ENCODE results near the gene KIF13A. TPM values are rescaled to one million over a fixed set of nuclear protein-coding genes. Genes with fewer than 3 reads are reported as not detected.

The KIF13A gene
- total RNA-seq, 1 experiment from 2014 or later = 14.1 TPM

DNA sequence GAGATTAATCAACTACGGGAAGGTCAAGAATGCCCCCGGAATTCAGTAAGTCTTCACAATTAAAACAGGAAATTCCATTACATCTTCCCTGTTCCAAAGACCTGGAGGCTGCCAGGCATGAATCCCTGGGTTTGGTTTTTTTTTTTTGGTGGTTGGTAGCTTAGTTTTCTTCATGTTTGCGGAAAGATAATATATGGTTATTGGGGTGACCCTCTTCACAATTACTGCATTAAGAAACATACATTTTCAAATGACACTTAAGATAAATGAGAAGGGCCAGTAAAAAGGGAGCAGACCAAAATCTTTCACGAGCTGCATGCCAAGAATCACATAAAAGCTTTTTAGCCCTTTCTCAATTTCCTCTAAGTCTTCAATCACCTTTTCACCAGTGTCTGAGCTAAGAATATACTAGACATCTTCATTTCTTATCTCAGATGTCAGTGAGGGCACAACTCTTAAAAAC is 64.0 kb downstream of the KIF13A start:
- intact Hi-C loops (cut with micrococcal nuclease; ENCODE audit: unreplicated experiment) = no loop called here
- Mint-ChIP-seq H3K36me3 (ENCODE audit: insufficient read depth, unreplicated experiment) (no peaks in the 10 kb centered on the region), H3K27me3 (ENCODE audit: unreplicated experiment) (no peaks in the 10 kb centered on the region), H3K27ac (ENCODE audit: unreplicated experiment) (no peak overlapping the region), H3K4me3 (ENCODE audit: low read depth, unreplicated experiment) (no peak overlapping the region), H3K4me1 (ENCODE audit: low read depth, unreplicated experiment) (no peaks in the 10 kb centered on the region), H3K9me3 (ENCODE audit: low read depth, unreplicated experiment) (no peaks in the 10 kb centered on the region)
- CTCF ChIA-PET = no interaction called here
- TF ChIP-seq, protein P1, sequence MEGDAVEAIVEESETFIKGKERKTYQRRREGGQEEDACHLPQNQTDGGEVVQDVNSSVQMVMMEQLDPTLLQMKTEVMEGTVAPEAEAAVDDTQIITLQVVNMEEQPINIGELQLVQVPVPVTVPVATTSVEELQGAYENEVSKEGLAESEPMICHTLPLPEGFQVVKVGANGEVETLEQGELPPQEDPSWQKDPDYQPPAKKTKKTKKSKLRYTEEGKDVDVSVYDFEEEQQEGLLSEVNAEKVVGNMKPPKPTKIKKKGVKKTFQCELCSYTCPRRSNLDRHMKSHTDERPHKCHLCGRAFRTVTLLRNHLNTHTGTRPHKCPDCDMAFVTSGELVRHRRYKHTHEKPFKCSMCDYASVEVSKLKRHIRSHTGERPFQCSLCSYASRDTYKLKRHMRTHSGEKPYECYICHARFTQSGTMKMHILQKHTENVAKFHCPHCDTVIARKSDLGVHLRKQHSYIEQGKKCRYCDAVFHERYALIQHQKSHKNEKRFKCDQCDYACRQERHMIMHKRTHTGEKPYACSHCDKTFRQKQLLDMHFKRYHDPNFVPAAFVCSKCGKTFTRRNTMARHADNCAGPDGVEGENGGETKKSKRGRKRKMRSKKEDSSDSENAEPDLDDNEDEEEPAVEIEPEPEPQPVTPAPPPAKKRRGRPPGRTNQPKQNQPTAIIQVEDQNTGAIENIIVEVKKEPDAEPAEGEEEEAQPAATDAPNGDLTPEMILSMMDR (IDR thresholded peaks at IDR 0.05; ENCODE audit: unreplicated experiment) = no peak
- BruUV-seq (replicated peaks) = no TSS peak
- no peak for DNase-seq

DNA sequence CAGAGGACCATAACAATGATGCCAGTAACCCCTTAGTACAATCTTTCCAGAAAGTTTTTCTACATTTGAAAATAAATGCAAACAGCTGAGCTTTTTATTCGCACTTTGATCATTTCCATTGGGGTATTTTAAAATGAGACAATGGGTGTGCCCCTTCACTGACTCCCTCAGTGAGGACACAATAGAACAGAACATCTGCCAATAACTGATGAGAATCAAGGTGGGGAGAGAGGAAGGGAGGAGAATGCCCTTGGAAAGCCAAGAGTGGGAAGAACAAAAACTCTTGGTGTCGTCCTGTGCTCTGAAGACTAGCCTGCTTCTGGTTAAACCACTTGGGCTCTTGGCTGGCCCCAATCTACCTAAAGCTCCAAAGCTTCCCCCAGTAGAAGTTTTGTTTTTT is 66.0 kb downstream of the KIF13A start:
- H3K9me3 Mint-ChIP-seq (ENCODE audit: low read depth, unreplicated experiment) = no peaks in the 10 kb centered on the region
- no peak overlapping the region for H3K27ac Mint-ChIP-seq (ENCODE audit: unreplicated experiment)
- no peaks in the 10 kb centered on the region for H3K36me3 Mint-ChIP-seq (ENCODE audit: insufficient read depth, unreplicated experiment)
- no peaks in the 10 kb centered on the region for H3K4me1 Mint-ChIP-seq (ENCODE audit: low read depth, unreplicated experiment)
- TF ChIP-seq, protein P1 (IDR thresholded peaks at IDR 0.05; ENCODE audit: unreplicated experiment) = no peak
- CTCF ChIA-PET = no interaction called here
- no peak for DNase-seq
- no TSS peak for BruUV-seq (replicated peaks)
- H3K4me3 Mint-ChIP-seq (ENCODE audit: low read depth, unreplicated experiment) = no peak overlapping the region
- intact Hi-C loops (cut with micrococcal nuclease; ENCODE audit: unreplicated experiment) = no loop called here
- H3K27me3 Mint-ChIP-seq (ENCODE audit: unreplicated experiment) = no peaks in the 10 kb centered on the region

DNA sequence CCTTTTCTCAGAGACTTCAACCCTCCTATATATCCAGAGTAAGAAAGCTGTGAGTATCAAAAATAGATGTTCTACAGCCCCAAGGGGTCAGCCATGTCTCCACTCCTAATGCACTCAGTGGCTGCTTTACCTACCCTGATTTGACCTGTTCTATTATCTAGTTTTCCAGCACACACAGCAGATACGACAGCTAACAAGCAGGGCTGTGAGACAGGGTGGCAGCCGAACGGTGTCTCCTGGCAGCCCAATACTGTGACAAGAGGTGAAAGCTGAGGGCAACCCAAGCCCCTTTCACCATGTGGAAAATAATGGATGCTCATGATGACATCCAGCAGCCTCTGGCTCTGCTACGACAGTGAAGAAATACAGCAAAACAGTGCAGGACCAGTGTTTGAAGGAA is 67.9 kb downstream of the KIF13A start:
- DNase-seq = no peak
- H3K36me3 Mint-ChIP-seq (ENCODE audit: insufficient read depth, unreplicated experiment) = no peaks in the 10 kb centered on the region
- TF ChIP-seq, protein P1 (IDR thresholded peaks at IDR 0.05; ENCODE audit: unreplicated experiment) = no peak
- no peak overlapping the region for H3K4me3 Mint-ChIP-seq (ENCODE audit: low read depth, unreplicated experiment)
- H3K9me3 Mint-ChIP-seq (ENCODE audit: low read depth, unreplicated experiment) = no peaks in the 10 kb centered on the region
- no TSS peak for BruUV-seq (replicated peaks)
- H3K27me3 Mint-ChIP-seq (ENCODE audit: unreplicated experiment) = no peaks in the 10 kb centered on the region
- intact Hi-C loops (cut with micrococcal nuclease; ENCODE audit: unreplicated experiment) = no loop called here
- H3K27ac Mint-ChIP-seq (ENCODE audit: unreplicated experiment) = no peak overlapping the region
- H3K4me1 Mint-ChIP-seq (ENCODE audit: low read depth, unreplicated experiment) = no peaks in the 10 kb centered on the region
- CTCF ChIA-PET = no interaction called here

DNA sequence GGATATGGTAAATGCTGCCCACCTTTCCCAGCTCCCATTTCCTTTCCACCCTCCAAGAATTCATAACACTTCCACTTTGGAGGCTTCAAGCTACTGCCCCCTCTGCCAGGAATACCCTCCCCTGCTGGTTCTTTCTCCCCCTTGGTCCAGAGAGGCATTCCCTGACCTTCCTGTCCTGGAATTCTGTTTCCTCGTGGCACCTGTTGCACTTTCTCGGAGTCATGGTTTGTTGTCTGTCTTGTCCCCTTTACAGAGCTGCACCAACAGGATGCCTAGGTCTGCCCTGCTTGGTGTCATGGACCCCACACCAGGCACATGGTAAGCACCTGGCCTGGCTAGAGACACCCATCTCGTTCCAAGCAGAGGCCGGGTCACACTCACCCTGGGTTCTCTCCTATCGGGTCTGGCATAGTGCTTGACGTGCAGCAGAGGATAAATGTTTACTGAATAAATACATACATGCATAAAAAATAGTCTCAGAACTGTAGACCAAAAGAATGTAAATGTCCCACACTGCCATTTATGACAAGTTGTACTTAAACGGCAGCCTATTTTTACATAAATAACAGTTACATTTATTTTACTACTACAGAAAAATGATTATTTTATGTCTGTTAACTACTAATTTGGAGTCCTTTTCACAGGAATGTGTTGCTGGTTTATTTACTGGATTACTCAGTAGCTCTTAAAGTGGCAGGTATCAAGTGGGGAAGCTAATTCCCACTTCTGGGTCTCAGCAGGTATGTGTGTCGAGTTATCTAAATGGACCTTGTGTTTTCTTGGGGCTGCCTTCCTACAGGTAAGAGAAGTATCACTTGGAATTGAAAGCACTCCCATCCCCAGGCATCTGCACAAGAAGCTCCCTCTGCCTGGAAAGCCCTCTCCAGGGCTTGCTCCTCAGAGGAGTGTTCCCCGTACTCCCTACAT is 69.3 kb downstream of the KIF13A start:
- Mint-ChIP-seq H3K4me3 (ENCODE audit: low read depth, unreplicated experiment) (no peak overlapping the region), H3K9me3 (ENCODE audit: low read depth, unreplicated experiment) (no peaks in the 10 kb centered on the region), H3K4me1 (ENCODE audit: low read depth, unreplicated experiment) (no peaks in the 10 kb centered on the region), H3K27ac (ENCODE audit: unreplicated experiment) (no peak overlapping the region), H3K36me3 (ENCODE audit: insufficient read depth, unreplicated experiment) (no peaks in the 10 kb centered on the region), H3K27me3 (ENCODE audit: unreplicated experiment) (no peaks in the 10 kb centered on the region)
- intact Hi-C loops (cut with micrococcal nuclease; ENCODE audit: unreplicated experiment) = no loop called here
- BruUV-seq (replicated peaks) = no TSS peak
- DNase-seq = no peak
- TF ChIP-seq, protein P1 (IDR thresholded peaks at IDR 0.05; ENCODE audit: unreplicated experiment) = no peak
- CTCF ChIA-PET = no interaction called here

Data from Calu3 (cell line).